HG03045 (cell line): ENCODE results near the gene CLSTN3.

Experiments used
- ATAC-seq: cut with Tn5 transposase; IDR thresholded peaks from one replicate; pipeline ENCODE4 v1.9.1; 2021; ENCODE audit warnings: mild to moderate bottlenecking, moderate library complexity; ENCODE audit not compliant: unreplicated experiment

CLSTN3 gene

DNA sequence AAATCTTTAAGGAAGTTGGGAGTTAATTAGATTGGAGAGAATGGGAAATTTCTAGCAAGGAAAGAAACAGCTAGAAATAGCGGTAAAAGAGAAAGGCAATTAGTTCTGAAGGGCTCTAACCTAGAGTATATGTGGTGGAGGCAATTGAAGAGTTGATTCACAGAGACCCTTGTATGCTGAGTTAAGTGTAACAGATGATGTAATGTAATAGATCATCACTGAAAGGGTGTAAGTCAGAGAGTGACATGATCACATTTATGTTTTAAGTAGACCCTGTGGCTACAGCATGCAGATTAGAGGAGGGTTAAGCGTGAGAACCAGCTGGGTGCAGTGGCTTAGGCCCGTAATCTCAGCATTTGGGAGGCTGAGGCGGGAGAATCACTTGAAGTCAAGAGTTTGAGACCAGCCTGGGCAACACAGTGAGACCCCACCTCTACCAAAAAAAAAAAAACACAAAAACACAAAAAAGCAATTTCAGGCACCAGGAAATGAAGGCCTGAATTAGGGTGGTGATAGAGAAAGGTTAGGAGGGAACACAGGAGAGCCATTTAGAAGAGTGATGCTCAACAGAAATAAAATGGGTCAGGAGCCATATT is 4.4 kb upstream of the CLSTN3 start:
- no peak for ATAC-seq

DNA sequence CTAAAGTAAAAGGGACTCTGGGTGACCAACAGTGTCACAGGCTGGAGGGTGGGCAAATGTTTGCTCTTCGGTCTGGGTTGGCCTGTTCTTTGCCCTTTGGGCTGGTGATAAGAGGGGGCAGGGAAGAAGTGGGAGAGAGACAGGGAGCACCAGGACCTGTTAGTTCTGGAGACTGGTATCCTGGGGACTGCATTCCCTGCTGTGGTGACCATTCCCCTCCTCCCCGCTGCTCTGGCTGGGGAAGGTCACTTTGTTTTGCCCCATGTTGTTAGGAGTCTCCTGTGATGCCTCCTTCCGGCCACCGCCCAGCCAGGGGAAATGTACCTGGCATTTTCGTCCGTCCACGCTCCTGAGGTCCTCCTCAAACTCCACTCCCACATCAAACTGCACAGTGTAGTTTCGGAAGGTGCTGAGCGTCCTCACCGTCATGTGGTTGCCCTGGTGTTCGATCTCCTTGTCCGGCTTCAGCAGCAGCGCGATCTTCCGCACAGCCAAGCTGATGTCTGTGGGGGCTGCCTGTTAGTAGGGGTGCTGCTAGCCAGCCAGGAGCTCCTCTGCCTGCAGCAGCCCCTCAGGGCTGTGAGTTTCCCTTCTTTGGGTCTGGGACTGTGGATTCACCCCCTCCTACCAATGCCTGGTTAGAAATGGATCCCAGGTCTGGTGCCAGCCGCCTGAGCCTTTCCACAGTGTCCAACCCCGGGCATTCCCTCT is 2.1 kb upstream of the CLSTN3 start:
- ATAC-seq = no peak

DNA sequence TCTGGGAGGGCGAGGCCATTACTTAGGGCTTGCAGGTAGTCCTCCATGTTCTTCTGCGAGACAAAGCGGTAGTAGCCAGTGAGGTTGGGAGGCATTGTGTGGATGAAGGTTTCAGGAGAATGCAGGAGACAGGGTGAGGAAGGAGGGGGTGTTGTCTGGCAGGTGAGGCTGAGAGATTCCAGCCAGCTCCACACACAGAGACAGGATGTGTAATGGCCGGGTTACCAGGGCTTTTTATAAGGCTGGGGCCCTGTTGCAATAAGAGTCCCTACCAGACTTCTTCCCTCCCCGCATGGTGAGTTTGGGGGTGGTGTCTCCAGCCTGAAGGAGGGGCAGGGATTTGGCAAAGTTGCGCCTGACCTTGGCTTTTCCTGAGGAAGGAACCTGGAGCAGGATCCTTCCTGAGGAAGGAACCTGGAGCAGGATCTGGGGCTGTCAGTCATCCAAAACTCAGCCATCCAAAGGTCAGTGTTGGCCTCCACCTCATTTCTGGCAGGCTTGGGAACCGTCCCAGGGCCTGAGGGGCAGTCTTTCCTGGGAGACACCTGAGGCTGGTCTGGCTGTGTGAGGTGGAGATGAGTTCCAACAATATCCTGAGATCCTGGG is 1.4 kb upstream of the CLSTN3 start, which contains the start of gene RBP5:
Gene RBP5 (minus strand): TSS at position 209 of the 606 bp plus-strand sequence. CDS start 114 bp downstream, at position 95.
- ATAC-seq = no peak

DNA sequence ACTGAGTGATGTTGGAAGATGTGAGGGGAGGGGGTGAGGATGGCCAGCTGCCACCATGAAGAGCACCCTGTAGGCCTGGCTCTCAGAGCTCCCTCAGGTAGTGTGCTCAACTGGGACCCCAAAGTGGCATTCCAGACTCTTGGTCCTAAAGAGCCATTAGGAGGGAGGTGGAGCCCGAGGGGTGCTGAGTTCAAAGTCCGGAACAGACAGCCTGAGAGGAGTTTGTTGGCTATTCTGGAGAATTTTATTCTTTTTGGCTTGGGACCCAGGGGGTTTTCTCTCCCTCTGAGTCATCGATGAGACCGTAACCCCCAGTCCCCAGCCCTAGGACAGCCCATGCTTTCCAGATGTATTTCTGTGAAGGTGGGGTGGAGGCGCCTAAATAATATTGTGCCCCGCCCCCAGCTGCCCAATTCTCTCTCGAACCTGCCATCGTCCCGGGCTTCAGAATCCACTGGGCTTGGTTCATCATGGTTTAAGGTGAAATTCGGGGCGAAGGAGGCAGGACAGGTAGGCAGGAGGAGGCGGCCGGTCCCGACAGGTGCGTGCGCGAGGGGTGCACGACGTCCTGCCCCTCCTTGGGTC is 792 bp upstream of the CLSTN3 start:
- ATAC-seq = no peak

GRCh38 chr12:7130701-7131501 is 730 bp downstream of the CLSTN3 start:
- peak; percentile 36 for ATAC-seq

DNA sequence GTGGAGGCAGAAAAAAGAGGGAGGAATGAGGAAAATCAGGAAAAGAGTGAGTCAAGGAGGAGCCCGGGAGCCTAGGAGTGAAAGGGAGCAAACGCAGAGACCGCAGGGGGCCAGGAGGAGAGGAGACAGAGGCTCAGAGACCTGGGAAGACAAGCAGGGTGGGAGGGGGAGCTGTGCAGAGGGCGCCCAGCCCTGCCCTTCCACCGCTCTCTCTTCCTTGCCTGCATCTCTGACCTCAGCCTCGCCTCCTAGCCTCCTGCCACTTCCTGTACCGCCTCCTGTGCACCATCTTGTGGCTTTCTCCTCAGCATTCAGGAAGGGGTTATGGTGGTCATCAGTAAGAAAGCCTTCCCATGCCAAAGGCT is 1.3 kb downstream of the CLSTN3 start:
- no peak for ATAC-seq

DNA sequence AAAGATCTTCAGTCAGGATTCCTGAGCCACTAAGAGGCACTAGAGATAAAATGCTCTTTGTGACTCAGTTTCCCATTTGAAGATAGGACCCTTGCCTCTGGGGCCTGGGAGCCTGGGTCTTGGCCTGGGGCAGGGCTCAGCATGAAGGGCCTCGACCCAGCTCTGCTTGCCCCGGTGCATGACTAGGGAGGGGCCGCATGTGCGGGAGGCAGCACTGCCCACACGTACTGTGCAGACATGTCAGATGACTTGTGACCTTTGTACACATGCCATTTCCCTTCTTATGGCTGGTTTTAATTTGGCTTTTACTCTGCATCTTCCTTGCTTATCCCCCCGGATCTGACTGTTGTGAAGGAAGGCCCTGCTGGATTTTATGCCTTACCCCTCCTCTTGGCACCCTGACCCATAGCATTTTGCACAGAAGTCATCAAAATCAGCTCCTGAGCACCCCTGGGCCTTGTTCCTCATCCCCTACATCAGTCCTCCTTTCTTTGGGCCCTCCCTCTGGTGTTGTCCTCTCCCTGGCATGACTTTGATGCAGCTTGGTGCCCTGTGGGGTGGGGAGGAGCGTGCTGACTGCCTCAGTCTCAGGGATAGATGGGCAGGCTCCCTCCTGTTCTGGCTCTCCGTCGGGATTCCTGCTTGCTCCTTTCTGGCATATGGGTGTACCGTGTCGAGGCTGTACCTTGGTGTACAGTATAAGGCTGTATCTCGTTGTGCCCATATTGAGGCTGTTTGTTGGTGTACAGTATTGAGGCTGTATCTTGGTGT is 4.4 kb downstream of the CLSTN3 start:
- ATAC-seq = no peak

DNA sequence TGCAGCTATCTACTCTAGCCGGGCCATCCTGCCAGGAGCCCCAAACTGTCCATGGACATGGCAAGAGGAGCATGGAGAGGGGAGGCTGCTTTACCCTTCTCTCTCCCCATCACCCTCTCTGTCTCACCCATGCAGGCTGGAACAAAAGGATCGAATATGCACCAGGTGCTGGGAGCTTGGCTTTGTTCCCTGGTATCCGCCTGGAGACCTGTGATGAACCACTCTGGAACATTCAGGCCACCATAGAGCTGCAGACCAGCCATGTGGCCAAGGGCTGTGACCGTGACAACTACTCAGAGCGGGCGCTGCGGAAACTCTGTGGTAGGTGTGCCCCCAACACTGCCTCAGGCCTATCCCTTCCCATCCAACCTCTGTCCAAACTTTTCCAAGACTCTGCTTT is 5.9 kb downstream of the CLSTN3 start:
- no peak for ATAC-seq

DNA sequence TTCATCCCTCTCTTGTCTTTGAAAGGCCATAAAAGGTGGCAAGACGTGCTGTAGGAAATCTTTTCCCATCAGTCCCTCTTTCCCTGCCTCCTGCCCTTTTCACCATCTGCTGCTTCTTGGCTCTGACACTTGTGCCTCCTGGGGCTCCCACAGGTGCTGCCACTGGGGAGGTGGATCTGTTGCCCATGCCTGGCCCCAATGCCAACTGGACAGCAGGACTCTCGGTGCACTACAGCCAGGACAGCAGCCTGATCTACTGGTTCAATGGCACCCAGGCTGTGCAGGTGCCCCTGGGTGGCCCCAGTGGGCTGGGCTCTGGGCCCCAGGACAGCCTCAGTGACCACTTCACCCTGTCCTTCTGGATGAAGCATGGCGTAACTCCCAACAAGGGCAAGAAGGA is 6.5 kb downstream of the CLSTN3 start:
- no peak for ATAC-seq

DNA sequence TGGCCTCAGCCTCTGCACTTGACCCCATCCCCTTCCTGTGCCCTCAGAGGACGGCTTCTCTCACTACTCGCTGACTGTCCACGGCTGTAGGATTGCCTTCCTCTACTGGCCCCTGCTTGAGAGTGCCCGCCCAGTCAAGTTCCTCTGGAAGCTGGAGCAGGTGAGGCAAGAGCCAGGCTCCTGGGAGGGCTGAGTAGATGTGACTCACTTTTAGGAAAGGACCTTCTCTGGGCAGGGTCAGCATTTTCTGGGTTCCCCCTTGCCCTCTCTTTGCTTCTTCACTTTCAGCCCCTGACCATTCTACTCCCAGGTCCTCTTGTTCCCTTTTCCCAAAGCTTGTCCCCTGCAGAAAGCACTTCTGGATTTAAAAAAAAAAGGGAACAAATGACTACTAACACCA is 7.7 kb downstream of the CLSTN3 start:
- ATAC-seq = no peak

DNA sequence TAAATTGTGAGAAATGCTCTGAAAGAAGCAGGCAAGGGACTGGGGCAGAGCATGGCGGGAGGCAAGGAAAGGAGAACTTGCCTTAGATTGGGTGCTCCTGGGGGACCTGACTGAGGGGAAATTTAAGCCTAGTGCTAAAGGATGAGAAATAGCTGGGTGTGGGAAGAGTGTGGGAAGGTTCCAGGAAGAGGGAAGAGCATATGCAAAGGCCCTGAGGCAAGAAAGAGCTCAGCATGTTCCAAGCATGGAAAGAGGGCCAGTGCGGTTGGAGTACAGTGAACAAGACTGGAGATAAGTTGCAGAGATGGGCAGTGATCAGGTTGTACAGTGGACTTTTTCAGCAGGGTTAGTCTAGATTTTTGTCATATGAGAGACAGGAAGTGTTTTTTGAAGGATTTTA is 9.0 kb downstream of the CLSTN3 start:
- ATAC-seq = no peak

- ATAC-seq = no peak
These were observed 11.3 kb downstream of the CLSTN3 start for GRCh38 chr12:7141351-7142005.

DNA sequence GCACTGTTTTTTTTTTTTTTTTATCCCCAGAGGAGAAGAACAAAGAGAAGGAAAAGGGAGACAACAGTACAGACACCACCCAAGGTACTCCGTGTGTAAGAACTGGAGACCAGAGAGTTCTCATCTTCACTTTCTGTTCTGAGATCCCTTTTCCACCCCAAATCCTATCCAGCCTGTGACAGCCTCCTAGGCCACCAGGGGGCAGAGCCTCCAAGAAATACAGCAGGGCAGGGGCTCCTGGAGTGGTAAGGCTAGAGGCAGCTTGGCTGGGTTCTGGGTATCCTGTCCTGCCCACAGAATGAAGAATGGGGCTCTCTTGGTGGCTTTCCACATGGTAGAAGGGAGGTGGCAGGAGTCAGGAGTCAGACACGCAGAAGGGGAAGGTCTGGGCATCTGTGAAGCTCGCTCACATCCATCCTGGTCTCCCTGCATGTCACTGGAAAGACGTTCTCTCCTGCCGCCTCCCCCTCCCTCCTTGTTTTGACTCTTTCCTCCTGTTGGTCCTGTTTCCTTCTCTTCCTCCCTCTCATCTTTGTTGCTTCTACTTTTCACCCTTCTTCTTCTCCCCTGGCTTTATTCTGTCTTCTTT is 12.0 kb downstream of the CLSTN3 start:
- ATAC-seq = no peak

DNA sequence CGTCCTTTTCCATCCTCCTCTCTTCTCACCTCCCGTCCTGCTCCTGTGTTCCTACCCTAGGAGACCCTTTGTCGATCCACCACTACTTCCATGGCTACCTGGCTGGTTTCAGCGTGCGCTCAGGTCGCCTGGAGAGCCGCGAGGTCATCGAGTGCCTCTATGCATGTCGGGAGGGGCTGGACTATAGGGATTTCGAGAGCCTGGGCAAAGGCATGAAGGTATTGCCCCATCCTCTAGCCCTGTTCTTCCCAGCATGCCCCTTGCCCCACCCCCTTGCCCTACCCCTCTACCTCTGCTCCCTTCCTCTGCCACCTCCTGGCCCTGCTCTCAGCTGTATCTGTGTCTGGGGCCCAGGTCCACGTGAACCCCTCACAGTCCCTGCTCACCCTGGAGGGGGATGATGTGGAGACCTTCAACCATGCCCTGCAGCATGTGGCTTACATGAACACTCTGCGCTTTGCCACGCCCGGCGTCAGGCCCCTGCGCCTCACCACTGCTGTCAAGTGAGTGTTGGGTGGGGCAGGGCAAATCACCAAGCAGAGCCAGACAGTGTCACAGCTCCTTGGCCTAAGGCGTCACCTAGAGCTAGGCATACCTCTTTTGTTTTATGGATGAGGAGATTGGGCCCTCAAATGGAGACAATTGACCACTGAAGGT is 12.8 kb downstream of the CLSTN3 start:
- no peak for ATAC-seq

DNA sequence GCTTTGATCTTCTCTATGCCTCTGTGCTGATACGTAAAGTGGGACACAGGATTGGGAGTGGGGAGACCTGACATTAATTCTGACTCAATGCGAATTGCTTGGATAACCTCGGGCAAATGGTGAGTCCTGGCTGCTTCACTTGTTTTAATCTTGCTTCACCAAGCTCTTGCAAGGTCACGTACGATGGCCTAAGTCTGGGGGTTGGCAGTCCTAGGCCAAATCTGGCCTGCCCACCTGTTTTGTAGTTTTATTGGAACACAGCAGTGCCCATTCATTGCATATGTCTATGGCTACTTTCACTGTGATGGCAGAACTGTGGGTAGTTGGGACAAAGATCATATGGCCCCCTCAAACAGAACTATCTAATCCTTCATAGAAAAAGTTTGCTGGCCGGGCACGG is 13.4 kb downstream of the CLSTN3 start:
- no peak for ATAC-seq

- ATAC-seq = no peak
These were observed 14.4 kb downstream of the CLSTN3 start for GRCh38 chr12:7144414-7145120.

- no peak for ATAC-seq
These were observed 15.5 kb downstream of the CLSTN3 start for GRCh38 chr12:7145671-7146070.

GRCh38 chr12:7146228-7146627 is 16.1 kb downstream of the CLSTN3 start:
- ATAC-seq = no peak
